ENCODE data around the gene KATNAL2.
A peak's percentile ranks its signal among the peaks of the same experiment; 100 is the strongest.

KATNAL2 gene

DNA sequence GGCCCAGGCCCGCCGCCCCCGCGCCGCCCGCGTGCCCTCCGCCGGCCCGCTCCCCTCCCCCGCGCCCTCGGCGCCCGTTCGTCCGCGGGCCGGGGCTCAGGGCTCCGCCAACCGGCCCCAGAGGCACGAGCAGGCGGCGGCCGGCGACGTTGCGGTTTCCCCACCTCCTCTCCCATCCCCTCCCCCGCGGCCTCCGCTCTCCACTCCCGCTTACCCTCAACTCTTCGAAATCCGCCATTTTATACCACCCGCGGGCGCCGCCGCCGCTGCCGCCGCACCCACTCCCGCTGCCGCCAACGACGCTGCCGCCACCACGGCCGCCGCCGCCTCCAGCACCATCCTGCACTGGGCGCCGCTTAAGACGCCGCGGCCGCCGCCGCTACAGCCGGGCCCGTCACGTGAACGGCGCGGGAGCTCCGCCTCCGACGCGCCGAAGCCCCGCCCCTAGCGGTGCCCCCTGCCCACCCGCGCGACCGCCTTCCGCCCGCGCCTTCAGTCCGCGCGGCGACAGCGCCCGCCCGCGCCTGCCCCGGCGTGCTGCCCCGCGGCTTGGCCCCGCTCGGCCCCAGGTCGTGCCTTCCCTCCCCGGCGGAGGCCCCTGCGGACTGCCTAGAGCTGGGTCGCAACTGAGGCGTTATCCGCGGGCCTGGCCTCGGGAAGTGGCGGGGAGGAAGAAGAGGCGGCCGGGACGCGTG, at the start of gene KATNAL2, which contains the start of gene PIAS2:
Gene KATNAL2, plus strand, starts transcription at position 495 of the 695 bp plus-strand sequence. CDS start 29,271 bp downstream, outside the sequence.
Gene PIAS2, minus strand, starts transcription at position 400 of the 695 bp plus-strand sequence. Its CDS starts 162 bp downstream, at position 238.
- DNase-seq: peak; percentile 70

GRCh38 chr18:46868169-46868921, 49.1 kb upstream of the KATNAL2 start:
- no peak for DNase-seq

- DNase-seq: no peak
These were observed 39.9 kb upstream of the KATNAL2 start for GRCh38 chr18:46877329-46877987.

GRCh38 chr18:46883180-46883579, 34.2 kb upstream of the KATNAL2 start:
- no peak for DNase-seq

DNA sequence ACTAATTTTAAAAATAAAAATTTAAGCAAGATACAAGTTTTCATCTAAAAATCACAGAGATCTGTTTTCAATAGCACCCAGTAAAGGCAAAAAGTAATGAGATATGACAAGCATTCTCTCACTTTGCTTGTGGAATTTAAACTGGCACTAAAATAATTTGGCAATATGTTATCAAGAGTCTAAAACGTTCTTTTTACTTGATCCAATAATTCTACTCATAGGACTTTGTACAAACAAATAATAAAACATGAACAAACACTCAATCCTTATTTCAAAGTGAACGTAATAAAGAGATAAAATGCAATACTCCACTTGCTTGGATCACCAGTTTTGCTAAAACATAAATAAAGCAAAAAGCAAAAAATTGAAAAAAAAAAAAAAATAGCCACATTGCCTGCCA, 30.5 kb upstream of the KATNAL2 start:
- DNase-seq: no peak

DNA sequence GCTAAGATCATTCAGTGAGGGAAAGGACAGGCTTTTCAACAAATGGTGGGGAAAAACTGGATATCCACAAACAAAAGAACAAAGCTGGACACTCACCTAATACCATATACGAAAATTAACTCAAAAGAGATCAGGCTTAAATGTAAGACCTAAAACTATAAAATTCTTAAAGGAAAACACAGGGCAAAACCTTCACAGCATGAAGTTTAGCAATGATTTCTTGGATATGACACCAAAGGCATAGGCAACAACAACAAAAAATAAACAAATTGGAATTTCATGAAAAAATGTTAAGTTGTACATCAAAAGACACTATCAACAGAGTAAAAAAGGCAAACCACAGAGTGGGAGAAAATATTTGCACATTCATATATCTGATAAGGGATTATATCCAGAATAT, 28.4 kb upstream of the KATNAL2 start:
- DNase-seq: no peak

GRCh38 chr18:46891742-46892214, 25.6 kb upstream of the KATNAL2 start:
- no peak for DNase-seq

GRCh38 chr18:46892842-46893241, 24.6 kb upstream of the KATNAL2 start:
- DNase-seq: no peak

DNA sequence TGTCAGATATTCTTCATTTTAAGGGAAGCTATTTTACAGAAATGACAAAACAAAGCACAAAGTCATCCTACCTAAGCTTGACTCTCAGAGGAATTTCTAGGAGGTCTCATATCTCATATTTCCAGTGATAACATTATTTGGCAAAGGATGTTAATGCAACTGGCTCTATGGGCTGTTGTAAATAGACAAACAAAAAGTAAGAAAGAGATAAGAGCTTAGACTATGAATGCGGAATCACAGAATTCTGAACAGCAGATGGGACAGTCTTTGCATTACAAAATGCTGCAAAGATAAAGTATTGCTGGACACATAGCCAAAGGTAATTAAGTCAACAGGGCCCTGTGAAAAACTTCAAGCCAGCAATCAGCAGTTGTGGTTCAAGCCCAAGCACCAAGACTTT, 24.0 kb upstream of the KATNAL2 start:
- no peak for DNase-seq

DNA sequence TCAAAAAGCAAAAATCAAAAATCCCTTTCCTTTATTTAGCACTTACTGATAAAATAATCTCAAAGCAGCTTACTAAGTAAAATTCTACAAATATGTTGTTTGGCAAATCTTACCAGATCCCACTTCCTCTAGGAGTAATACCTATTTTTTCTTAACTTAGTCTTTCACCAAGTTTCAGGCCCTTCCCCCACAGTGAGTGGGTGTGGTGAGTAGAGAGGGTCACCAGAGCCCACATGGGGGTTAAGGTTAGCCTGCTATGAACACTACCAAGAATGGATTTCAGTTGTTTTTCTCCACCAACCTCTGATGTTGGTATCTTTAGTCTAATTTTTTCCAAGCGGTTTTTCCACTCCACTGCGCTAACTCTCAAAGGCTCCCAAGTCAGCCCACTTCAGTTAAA, 23.3 kb upstream of the KATNAL2 start:
- DNase-seq: no peak

DNA sequence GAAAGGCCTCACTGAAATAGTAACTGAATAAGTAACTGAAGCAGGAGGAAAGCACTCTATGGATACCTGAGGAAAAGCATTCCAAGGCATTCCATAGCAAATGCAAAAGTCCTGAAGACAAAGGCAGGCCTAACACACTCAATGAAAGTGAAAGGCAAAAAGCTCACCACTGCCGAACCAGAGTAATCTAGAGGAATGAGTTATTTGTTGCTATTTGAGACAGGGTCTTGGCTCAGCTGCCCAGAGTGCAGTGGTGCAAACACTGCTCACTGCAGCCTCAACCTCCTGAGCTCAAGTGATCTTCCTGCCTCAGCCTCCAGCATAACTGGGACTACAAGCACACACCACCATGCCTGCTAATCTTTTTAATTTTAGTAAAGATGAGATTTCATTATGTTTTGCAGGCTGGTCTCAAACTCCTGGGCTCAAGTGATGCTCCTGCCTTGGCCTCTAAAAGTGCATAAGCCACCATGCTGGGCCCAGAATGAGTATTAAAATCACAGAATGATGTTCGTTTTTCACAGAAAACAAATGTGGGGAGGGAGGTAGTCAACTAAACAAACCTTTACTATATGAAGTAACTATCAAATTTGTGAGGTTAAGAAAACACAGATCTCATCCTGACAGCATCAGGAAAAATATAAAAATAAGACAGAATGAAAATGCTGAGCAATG, 18.0 kb upstream of the KATNAL2 start:
- DNase-seq: no peak

DNA sequence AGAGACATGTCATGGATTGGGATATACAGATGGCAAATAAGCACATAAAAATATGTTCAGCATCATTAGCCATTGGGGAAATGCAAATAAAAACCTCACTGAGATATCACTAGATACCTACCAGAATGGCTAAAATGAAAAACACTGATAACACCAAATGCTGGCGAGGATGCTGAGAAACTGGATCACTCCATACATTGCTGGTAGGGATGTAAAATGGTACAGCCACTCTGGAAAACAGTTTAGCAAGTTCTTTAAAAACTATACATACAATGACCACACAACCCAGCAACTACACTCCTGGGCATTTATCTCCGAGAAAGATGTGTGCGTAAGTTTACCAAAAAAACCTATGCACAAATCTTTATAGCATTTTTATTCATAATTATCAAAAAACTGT, 14.0 kb upstream of the KATNAL2 start:
- DNase-seq: no peak

- DNase-seq: no peak
These were observed 7.9 kb upstream of the KATNAL2 start for GRCh38 chr18:46909497-46909896.

DNA sequence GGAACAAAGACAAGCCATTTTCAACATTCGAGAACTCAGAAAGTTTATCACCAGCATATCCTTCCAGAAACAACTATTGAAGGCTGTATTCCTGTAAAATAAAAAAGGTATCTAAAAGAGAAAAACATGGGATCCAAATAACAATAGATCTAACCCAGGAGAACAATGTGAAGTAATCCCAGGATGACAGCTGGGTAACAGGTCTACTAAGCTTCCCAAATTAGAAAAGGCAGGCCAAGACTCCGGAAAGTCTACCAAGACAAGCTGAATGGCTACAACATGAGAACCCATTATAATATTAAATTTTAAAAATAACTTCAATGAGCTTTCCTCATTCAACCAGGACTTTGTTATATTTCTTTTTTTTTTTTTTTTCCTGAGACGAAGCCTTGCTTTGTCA, 6.5 kb upstream of the KATNAL2 start:
- no peak for DNase-seq

- DNase-seq: no peak
These were observed 1.4 kb upstream of the KATNAL2 start for GRCh38 chr18:46915800-46916550.

- peak; percentile 26 for DNase-seq
These were observed 773 bp upstream of the KATNAL2 start for GRCh38 chr18:46916551-46917107.

DNA sequence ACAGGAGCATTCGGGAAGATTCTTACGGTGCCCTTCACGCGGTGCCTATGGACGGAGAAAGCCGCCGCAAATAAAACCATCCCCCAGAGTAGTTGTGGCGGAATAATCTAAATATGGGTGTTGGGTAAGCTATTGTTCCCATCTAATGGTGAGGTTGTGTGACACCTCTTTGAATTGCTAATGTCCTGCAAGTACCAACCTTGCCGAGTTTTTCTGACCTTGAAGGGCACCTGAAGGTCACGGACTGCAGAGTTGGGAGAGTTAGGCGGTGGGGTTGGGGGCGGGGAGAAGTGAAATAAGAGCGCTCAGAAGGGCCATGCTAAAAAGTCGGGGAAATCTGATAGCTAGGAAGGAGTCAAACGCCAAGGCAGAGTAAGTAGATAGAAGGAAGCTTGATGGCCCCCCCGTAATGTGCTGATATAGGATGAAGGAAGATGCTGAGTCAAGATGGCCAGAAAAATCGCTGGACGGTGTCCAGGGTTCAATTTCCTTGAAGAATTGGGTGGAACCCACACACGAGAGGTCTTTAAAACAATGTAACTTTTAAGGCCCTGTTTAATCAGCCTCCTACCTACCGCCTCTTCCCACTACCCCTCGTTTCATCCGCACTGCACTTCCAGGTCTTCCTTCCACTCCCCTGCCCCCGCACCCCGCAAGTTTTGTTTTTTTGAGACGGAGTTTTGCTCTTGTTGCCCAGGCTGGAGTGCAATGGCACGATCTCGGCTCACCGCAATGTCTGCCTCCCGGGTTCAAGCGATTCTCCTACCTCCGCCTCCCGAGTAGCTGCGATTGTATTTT, 600 bp downstream of the KATNAL2 start:
- no peak for DNase-seq

DNA sequence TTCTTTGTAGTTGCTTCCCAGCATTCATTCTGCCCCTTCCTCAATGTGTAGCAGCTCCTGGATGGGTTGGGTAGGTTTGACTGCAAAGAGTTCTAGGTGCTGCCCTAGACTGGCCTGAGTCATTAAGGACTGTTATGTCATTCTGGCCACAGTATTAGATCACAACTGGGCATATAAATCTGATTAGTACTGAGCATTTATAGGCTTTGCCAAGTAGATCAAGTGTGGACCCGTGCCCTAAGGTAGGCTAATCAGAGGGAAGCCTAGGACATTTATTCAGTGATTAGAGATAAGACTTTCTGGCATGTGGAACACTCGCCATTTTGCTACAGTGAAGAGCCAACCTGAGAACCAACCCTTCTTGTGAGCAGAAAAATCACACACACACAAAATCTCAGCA, 2.7 kb downstream of the KATNAL2 start:
- no peak for DNase-seq

DNA sequence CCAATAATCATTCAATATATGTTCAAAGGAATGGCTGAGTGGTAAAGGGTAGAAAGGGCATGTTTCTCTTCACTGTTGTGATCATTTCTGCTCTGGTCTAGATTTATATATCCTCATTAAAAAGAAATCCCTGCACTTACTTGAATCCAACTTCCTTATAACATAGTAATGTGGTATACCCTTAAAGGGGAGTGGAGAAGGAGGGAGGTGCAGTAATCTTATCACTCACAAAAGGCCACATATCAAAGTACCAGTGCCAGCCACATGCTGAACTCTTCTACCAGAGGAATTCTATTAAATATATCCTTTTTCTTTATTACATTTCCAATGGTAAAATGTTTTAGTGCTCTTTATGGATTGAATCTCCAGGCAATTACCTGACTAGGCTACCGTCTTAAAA, 3.3 kb downstream of the KATNAL2 start:
- DNase-seq: no peak

DNA sequence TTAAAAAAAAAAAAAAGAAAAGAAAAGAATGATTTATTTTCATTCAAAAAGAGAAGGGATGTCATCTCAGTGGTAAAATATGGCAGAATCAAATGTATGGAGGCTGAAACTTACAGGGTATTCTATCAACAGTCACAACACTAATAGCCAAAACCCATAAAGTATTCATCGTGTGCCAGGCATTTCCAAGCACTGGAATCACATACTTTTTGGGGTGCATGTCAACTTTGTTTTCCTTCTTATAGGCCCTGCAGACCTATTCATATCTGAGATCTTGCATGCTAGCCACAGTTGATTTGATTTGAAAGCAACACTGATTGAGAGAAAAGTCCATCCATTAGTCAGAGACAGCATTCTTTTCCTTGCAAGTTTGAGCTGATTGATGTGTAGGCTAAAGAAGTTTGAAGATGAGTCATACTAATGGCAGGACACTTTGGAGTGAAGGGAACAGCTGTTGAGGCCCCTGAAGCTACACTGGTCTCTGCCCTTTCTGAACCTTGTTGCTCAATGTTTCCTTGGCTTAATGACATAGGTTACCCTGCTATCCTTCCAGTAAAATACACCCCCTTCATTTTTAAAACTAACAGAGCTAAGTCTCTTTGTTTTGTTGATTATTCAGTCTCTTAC, 22.0 kb downstream of the KATNAL2 start:
- DNase-seq: no peak

All from activated effector memory CD4-positive, alpha-beta T cell treated with Interleukin-2 at 50 U/mL for 16 hours (primary cell).